ENCODE data around the gene OCA2.
"Not testable (repeated sequence)": the region's sequence is repeated elsewhere in the genome, so short reads cannot be mapped to it uniquely, and the experiment has no call there.

Gene OCA2

GRCh38 chr15:27723821-27724220 is 375.3 kb downstream of the OCA2 start:
- DNase-seq (ENCODE audit: low spot score) = no peak

GRCh38 chr15:27722102-27722501 is 377.0 kb downstream of the OCA2 start:
- no peak for DNase-seq (ENCODE audit: low spot score)

GRCh38 chr15:27714675-27715074 is 384.4 kb downstream of the OCA2 start:
- DNase-seq (ENCODE audit: low spot score) = no peak

DNA sequence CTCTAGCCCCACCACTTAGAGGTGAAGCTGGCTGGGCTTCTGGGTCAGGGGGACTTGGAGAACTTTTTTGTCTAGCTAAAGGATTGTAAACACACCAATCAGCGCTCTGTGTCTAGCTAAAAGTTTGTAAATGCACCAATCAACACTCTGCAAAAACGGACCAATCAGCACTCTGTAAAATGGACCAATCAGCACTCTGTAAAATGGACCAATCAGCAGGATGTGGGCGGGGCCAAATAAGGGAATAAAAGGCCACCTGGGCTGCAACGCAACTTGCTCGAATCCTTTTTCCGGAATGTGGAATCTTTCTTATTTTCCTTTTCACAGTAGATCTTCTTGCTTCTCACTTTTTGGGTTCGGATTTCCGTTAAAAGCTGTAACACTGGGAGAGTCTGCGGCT is 385.3 kb downstream of the OCA2 start:
- not testable (repeated sequence) for DNase-seq (ENCODE audit: low spot score)

DNA sequence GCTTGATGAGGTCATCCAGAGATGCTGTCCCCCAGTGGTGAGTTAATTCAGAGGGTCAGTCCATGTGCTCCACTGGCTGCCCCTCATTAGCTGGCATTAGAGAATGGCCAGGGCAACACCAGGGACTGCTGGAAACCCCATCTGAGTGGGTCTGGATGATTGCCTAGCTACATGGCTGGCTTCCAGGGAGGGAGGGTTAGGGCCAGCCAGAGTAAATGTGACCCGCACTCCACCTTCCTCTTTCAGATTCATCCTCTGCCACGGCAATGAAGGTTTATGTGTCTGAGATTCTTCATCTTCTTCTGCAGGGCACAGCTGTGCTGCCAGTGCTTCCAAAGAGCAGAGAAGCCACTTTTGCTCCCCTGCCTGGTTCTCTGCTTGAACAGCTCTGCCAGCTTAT is 391.9 kb downstream of the OCA2 start:
- no peak for DNase-seq (ENCODE audit: low spot score)

DNA sequence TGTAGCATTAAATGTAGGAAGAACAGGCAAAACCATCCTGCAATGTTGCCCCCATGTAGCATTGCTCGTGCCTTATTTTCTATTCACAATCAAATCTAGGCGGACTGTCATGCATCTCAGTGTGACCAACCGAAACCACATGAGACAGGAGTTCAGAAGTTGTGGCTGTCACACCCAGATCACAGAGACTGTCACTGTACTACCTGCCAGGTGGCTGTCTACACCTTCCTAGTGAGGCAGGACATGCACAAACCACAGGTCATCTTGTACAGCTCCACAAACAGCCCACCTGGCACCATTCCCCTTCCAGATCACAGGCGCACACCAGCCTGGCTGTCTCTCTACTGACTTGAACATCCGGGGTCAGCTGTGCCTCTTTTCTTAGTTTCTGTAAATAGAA is 392.8 kb downstream of the OCA2 start:
- DNase-seq (ENCODE audit: low spot score) = no peak

GRCh38 chr15:27705056-27705455 is 394.1 kb downstream of the OCA2 start:
- peak; percentile 72 for DNase-seq (ENCODE audit: low spot score)
